Measurements from ENCODE around the gene TPH1.
"Not testable (repeated sequence)": the region's sequence is repeated elsewhere in the genome, so short reads cannot be mapped to it uniquely, and the experiment has no call there.

TPH1 gene

GRCh38 chr11:18005376-18006129, 40.5 kb downstream of the TPH1 start:
- peaks cover 36% of the 10 kb centered on the region for H3K36me3 ChIP-seq (ENCODE audit: control insufficient read depth, insufficient read depth, low read length)

DNA sequence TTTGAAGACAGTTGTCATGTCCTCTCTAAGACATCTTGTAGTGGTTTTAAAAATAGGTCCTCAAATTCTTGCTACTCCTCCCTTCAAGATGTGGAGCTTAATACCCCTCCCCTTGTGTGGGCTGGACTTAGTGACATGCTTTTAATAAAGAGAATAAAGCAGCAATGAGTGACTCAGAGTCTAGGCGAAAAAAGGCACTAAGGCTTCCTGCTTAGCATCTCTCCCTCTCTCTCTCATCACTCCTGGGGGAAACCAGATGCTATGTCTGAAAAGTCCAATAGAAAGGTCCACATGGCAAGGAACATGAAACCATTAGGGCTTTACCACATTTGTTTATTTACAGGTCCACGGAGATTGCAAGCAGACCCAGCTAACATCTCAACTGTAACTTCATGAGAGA, 44.9 kb downstream of the TPH1 start:
- H3K36me3 ChIP-seq (ENCODE audit: control insufficient read depth, insufficient read depth, low read length) = peaks cover 37% of the 10 kb centered on the region
- H3K4me3 ChIP-seq (ENCODE audit: extremely low read depth, insufficient read depth, low read length, poor library complexity, severe bottlenecking) = no peak overlapping the region
- no peaks in the 10 kb centered on the region for H3K9me3 ChIP-seq (ENCODE audit: control insufficient read depth, low read length)
- 75 to 83% methylated on average over 1 to 2 of the region's 2 CpGs for WGBS, 2 experiments (ENCODE audit: insufficient coverage in 2 of 2)
- H3K4me1 ChIP-seq (ENCODE audit: control insufficient read depth, insufficient read depth, low read length, poor library complexity, severe bottlenecking) = no peaks in the 10 kb centered on the region
- H3K27ac ChIP-seq (ENCODE audit: low read depth, low read length, severe bottlenecking) = no peak overlapping the region

More at GRCh38 chr11:18005376-18006129, 40.5 kb downstream of the TPH1 start:
- Histone ChIP-seq H3K4me1 (ENCODE audit: control insufficient read depth, insufficient read depth, low read length, poor library complexity, severe bottlenecking) (no peaks in the 10 kb centered on the region), H3K4me3 (ENCODE audit: extremely low read depth, insufficient read depth, low read length, poor library complexity, severe bottlenecking) (no peak overlapping the region), H3K9me3 (ENCODE audit: control insufficient read depth, low read length) (no peaks in the 10 kb centered on the region), H3K27ac (ENCODE audit: low read depth, low read length, severe bottlenecking) (no peak overlapping the region)
- 93 to 96% methylated on average over 3 of the region's 4 CpGs for WGBS, 2 experiments (ENCODE audit: insufficient coverage in 2 of 2)

DNA sequence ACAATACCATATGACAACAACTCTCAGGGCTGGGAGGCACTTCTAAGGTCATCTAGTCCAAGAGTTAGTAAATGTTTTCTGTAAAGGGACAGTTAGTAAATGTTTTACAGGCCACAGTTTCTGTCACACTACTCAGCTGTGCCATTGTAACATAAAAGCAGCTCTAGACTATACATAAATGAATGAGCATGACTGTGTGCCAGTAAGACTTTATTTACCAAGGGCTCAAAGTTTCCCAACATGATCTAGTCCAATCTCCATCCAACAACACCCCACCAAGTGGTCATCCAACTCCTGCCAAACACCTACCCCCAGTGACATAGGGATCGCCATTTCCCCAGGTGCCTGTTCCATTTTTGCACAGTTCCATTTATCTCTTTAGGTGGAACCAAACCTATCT, 45.3 kb downstream of the TPH1 start:
- Histone ChIP-seq H3K27ac (ENCODE audit: low read depth, low read length, severe bottlenecking) (no peak overlapping the region), H3K9me3 (ENCODE audit: control insufficient read depth, low read length) (no peaks in the 10 kb centered on the region), H3K36me3 (ENCODE audit: control insufficient read depth, insufficient read depth, low read length) (peaks cover 40% of the 10 kb centered on the region), H3K4me3 (ENCODE audit: extremely low read depth, insufficient read depth, low read length, poor library complexity, severe bottlenecking) (no peak overlapping the region), H3K4me1 (ENCODE audit: control insufficient read depth, insufficient read depth, low read length, poor library complexity, severe bottlenecking) (no peaks in the 10 kb centered on the region)
- 100% methylated on average over 1 of the region's 1 CpG for WGBS, 2 experiments (ENCODE audit: insufficient coverage in 2 of 2)

DNA sequence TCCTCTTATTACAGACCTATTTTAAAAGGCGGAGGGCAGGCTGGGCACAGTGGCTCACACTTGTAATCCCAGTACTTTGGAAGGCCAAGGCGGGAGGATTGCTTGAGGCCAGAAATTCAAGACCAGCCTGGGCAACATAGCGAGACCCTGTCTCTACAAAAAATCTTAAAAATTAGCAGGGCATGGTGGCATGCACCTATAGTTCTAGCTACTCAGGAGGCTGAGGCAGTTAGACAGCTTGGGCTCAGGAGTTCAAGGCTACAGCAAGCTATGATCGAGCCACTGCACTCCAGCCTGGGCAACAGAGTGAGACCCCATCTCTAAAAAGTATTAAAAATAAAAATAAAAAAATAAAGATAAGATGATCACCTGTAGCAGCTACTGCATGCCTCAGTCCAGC, 45.9 kb downstream of the TPH1 start:
- peaks cover 35% of the 10 kb centered on the region for H3K36me3 ChIP-seq (ENCODE audit: control insufficient read depth, insufficient read depth, low read length)
- H3K9me3 ChIP-seq (ENCODE audit: control insufficient read depth, low read length); H3K4me3 ChIP-seq (ENCODE audit: extremely low read depth, insufficient read depth, low read length, poor library complexity, severe bottlenecking); H3K27ac ChIP-seq (ENCODE audit: low read depth, low read length, severe bottlenecking); H3K4me1 ChIP-seq (ENCODE audit: control insufficient read depth, insufficient read depth, low read length, poor library complexity, severe bottlenecking): not testable (repeated sequence)
- 84 to 100% methylated on average over 3 of the region's 4 CpGs for WGBS, 2 experiments (ENCODE audit: insufficient coverage in 2 of 2)
